Gastroesophageal sphincter (tissue), 3 donors: Measurements from ENCODE around the gene CACNG6.

Experiments used
- CTCF ChIP-seq, 4 experiments: fragments of 200-600 bp in 2 of 4; fragments of 450-650 bp in 2 of 4; sonication (generic) in 1 of 4; IDR thresholded peaks; one replicate each; pipeline ENCODE4 v1.5.1; 2017 to 2019; ENCODE audit warnings: antibody characterized with exemption in 4 of 4, mild to moderate bottlenecking in 2 of 4, moderate library complexity in 2 of 4
- POLR2A ChIP-seq, 2 donors: fragments of 450-650 bp; IDR thresholded peaks; one replicate each; pipeline ENCODE4 v1.6.1; 2017; ENCODE audit warnings: antibody characterized with exemption in 2 of 2, mild to moderate bottlenecking in 2 of 2, moderate library complexity in 1 of 2
- POLR2AphosphoS5 ChIP-seq: sonication (generic); formaldehyde crosslinking; IDR thresholded peaks from one replicate; pipeline ENCODE4 v1.6.1; 2017; ENCODE audit warnings: antibody characterized with exemption

GRCh38 chr19:54040003-54040402 lies 48.6 kb downstream of the CACNG6 start:
- TF ChIP-seq CTCF (IDR thresholded peaks at IDR 0.05) (no peak), POLR2A (IDR thresholded peaks at IDR 0.05) (no peak), POLR2AphosphoS5 (no peak)
